ENCODE measurements around the gene WDPCP.
A peak's percentile ranks its signal among the peaks of the same experiment; 100 is the strongest.

GRCh38 chr2:63488118-63488713, 100.1 kb downstream of the WDPCP start:
- TF ChIP-seq, protein P1, sequence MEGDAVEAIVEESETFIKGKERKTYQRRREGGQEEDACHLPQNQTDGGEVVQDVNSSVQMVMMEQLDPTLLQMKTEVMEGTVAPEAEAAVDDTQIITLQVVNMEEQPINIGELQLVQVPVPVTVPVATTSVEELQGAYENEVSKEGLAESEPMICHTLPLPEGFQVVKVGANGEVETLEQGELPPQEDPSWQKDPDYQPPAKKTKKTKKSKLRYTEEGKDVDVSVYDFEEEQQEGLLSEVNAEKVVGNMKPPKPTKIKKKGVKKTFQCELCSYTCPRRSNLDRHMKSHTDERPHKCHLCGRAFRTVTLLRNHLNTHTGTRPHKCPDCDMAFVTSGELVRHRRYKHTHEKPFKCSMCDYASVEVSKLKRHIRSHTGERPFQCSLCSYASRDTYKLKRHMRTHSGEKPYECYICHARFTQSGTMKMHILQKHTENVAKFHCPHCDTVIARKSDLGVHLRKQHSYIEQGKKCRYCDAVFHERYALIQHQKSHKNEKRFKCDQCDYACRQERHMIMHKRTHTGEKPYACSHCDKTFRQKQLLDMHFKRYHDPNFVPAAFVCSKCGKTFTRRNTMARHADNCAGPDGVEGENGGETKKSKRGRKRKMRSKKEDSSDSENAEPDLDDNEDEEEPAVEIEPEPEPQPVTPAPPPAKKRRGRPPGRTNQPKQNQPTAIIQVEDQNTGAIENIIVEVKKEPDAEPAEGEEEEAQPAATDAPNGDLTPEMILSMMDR (IDR thresholded peaks at IDR 0.05 in 8 of 11, conservative IDR thresholded peaks at IDR 0.05 in 3 of 11), result peak in 5 of 11 experiments; percentile 1 to 34 (median 31)
- TF ChIP-seq POLR2AphosphoS5 (IDR thresholded peaks at IDR 0.05), result no peak

Data from spleen (tissue), 7 donors.